ENCODE data around the gene MMRN1.

MMRN1 gene

GRCh38 chr4:89909889-89910288 is 15.2 kb downstream of the MMRN1 start:
- no peak for DNase-seq

GRCh38 chr4:89913623-89914022 is 19.0 kb downstream of the MMRN1 start:
- no peak for DNase-seq

- no peak for DNase-seq
Measured at GRCh38 chr4:89914609-89915550, 20.2 kb downstream of the MMRN1 start.

GRCh38 chr4:89915937-89916336 is 21.3 kb downstream of the MMRN1 start:
- no peak for DNase-seq

GRCh38 chr4:89922848-89923416 is 28.3 kb downstream of the MMRN1 start:
- no peak for DNase-seq

GRCh38 chr4:89928838-89929237 is 34.2 kb downstream of the MMRN1 start:
- DNase-seq = no peak

- DNase-seq = no peak
Measured at GRCh38 chr4:89929425-89930159, 34.9 kb downstream of the MMRN1 start.

GRCh38 chr4:89939546-89939945 is 44.9 kb downstream of the MMRN1 start:
- DNase-seq = no peak

- DNase-seq = peak; percentile 43
Measured at GRCh38 chr4:89939994-89940393, 45.3 kb downstream of the MMRN1 start.

- no peak for DNase-seq
Measured at GRCh38 chr4:89942811-89943210, 48.2 kb downstream of the MMRN1 start.

GRCh38 chr4:89949782-89950387 is 55.2 kb downstream of the MMRN1 start:
- no peak for DNase-seq

- DNase-seq = no peak
Measured at GRCh38 chr4:89952458-89952857, 57.8 kb downstream of the MMRN1 start.

GRCh38 chr4:89954906-89955695 is 60.4 kb downstream of the MMRN1 start:
- DNase-seq = no peak

- no peak for DNase-seq
Measured at GRCh38 chr4:89957046-89957926, 62.6 kb downstream of the MMRN1 start.

- no peak for DNase-seq
Measured at GRCh38 chr4:89981789-89982334, 87.2 kb downstream of the MMRN1 start.

- no peak for DNase-seq
Measured at GRCh38 chr4:89988268-89988667, 93.6 kb downstream of the MMRN1 start.

- peak; percentile 13 for DNase-seq
Measured at GRCh38 chr4:89992744-89993143, 98.1 kb downstream of the MMRN1 start.

- DNase-seq = no peak
Measured at GRCh38 chr4:89994176-89994873, 99.7 kb downstream of the MMRN1 start.

- DNase-seq = no peak
Measured at GRCh38 chr4:89995006-89995405, 100.4 kb downstream of the MMRN1 start.

GRCh38 chr4:89995814-89996213 is 101.2 kb downstream of the MMRN1 start:
- no peak for DNase-seq

Data from eye (tissue), 1 donor.